B cell (primary cell): ENCODE data around the gene PLA2G4F. TPM values are rescaled to one million over a fixed set of nuclear protein-coding genes. Genes with fewer than 3 reads are reported as not detected.

ENCODE experiments used
- ATAC-seq: fragments of 200-7000 bp; cut with Tn5 transposase; one replicate; pipeline ENCODE4 v1.10.0; 2021; ENCODE audit warnings: low read depth, mild to moderate bottlenecking, moderate number of reproducible peaks, moderate library complexity
- CTCF ChIA-PET: fragments of 350-600 bp; sonication (Branson Sonifier 250); formaldehyde crosslinking; loops from one replicate; lab custom pipeline; 2021; ENCODE audit warnings: antibody characterized with exemption, inconsistent platforms; lab: Charles Lee
- POLR2A ChIA-PET: fragments of 350-600 bp; sonication (Branson Sonifier 250); formaldehyde crosslinking; loops from one replicate; lab custom pipeline; 2021; ENCODE audit warnings: antibody characterized with exemption; lab: Charles Lee
- DNase-seq: peaks from one replicate; pipeline ENCODE4 v3.0.0; 2013
- H2AFZ ChIP-seq: 2 replicates; pipeline ENCODE4 v1.6.1; 2012; ENCODE audit warnings: mild to moderate bottlenecking, low read depth, low read length; ENCODE audit not compliant: insufficient read depth, poor library complexity, severe bottlenecking
- H3K27ac ChIP-seq, 2 donors: 1 replicate in 1 of 2; 2 replicates in 1 of 2; pipeline ENCODE4 v1.5.1; 2012 to 2013; ENCODE audit warnings: low read length in 2 of 2, mild to moderate bottlenecking in 2 of 2, moderate library complexity in 1 of 2
- H3K27me3 ChIP-seq, 4 experiments: fragments of 200-600 bp in 1 of 4; sonication (generic) in 1 of 4; replicated peaks in 1 of 4; 1 replicate in 2 of 4; 2 replicates in 2 of 4; pipeline versions ENCODE4 v1.6.1 to v1.7.0; 2013 to 2016; ENCODE audit warnings: low read length in 3 of 4, mild to moderate bottlenecking in 2 of 4, mixed read lengths in 1 of 4, moderate library complexity in 1 of 4; ENCODE audit not compliant: insufficient read depth in 4 of 4, control insufficient read depth in 3 of 4; ENCODE audit errors: control extremely low read depth in 1 of 4
- H3K36me3 ChIP-seq, 2 experiments: replicated peaks in 1 of 2; 1 replicate in 1 of 2; 2 replicates in 1 of 2; pipeline versions ENCODE4 v1.6.1 to v1.7.1; 2013; ENCODE audit warnings: low read length in 1 of 2; ENCODE audit not compliant: insufficient read depth in 2 of 2, control insufficient read depth in 1 of 2; ENCODE audit errors: control extremely low read depth in 1 of 2, extremely low read depth in 1 of 2
- H3K4me1 ChIP-seq, 2 donors: fragments of 200-600 bp in 1 of 2; sonication (generic) in 1 of 2; 1 replicate in 1 of 2; 2 replicates in 1 of 2; pipeline versions ENCODE4 v1.5.1 to v1.6.1; 2013 to 2017; ENCODE audit warnings: low read length in 2 of 2; ENCODE audit not compliant: control insufficient read depth in 2 of 2, insufficient read depth in 2 of 2
- H3K4me2 ChIP-seq: replicated peaks from 2 replicates; pipeline ENCODE3; 2012; ENCODE audit warnings: mild to moderate bottlenecking, low read depth, low read length; ENCODE audit not compliant: poor library complexity, severe bottlenecking
- H3K4me3 ChIP-seq, 5 experiments: fragments of 200-600 bp in 1 of 5; sonication (generic) in 1 of 5; 1 replicate in 3 of 5; 2 replicates in 2 of 5; pipeline versions ENCODE4 v1.5.1 to v1.7.0; 2011 to 2016; ENCODE audit warnings: low read length in 4 of 5, mild to moderate bottlenecking in 4 of 5, low read depth in 2 of 5, control low read depth in 1 of 5, moderate library complexity in 1 of 5; ENCODE audit not compliant: insufficient read depth in 1 of 5; ENCODE audit errors: control extremely low read depth in 1 of 5, extremely low read depth in 1 of 5
- H3K79me2 ChIP-seq: fragments of 200-600 bp; sonication (generic); one replicate; pipeline ENCODE4 v1.6.0; 2016; ENCODE audit warnings: low read length; ENCODE audit not compliant: control insufficient read depth, insufficient read depth
- H3K9ac ChIP-seq: fragments of 200-600 bp; sonication (generic); 2 replicates; pipeline ENCODE4 v1.6.1; 2017; ENCODE audit warnings: mild to moderate bottlenecking, low read length, moderate library complexity
- H3K9me3 ChIP-seq, 3 donors: one replicate each; pipeline versions ENCODE4 v1.6.1 to v1.7.1; 2013; ENCODE audit warnings: low read length in 2 of 3; ENCODE audit not compliant: control insufficient read depth in 2 of 3, insufficient read depth in 1 of 3; ENCODE audit errors: control extremely low read depth in 1 of 3
- H4K20me1 ChIP-seq: 2 replicates; pipeline ENCODE4 v1.6.0; 2012; ENCODE audit warnings: mild to moderate bottlenecking, low read length; ENCODE audit not compliant: insufficient read depth, control insufficient read depth, poor library complexity, severe bottlenecking
- H3K27ac Mint-ChIP-seq: one replicate; pipeline ENCODE4 v1.8.0; 2021; ENCODE audit warnings: mixed read lengths
- H3K27me3 Mint-ChIP-seq: one replicate; pipeline ENCODE4 v1.8.0; 2021; ENCODE audit warnings: mixed read lengths
- H3K4me1 Mint-ChIP-seq: one replicate; pipeline ENCODE4 v1.8.0; 2021; ENCODE audit warnings: mixed read lengths
- H3K4me3 Mint-ChIP-seq: one replicate; pipeline ENCODE4 v1.8.0; 2021; ENCODE audit warnings: mixed read lengths
- H3K9me3 Mint-ChIP-seq: one replicate; pipeline ENCODE4 v1.8.0; 2022; ENCODE audit warnings: mixed read lengths; ENCODE audit not compliant: insufficient read depth
- EZH2 ChIP-seq: IDR thresholded peaks from 2 replicates; pipeline ENCODE4 v1.6.1; 2012; ENCODE audit warnings: borderline replicate concordance, low read depth, mild to moderate bottlenecking, moderate library complexity, low read length; ENCODE audit not compliant: insufficient read depth, poor library complexity, severe bottlenecking
- WGBS: methylation state at CpG from one replicate; pipeline ENCODE4 v1.1.5; 2013; ENCODE audit warnings: missing lambda C conversion rate; ENCODE audit not compliant: insufficient coverage; 5-methylcytosine and 5-hydroxymethylcytosine counted together
- intact Hi-C: fragments of 100-400 bp; cut with micrococcal nuclease; formaldehyde crosslinking; loops from one replicate; pipeline ENCODE4 v1.10.0; 2022
- polyA plus RNA-seq: library from polyadenylated mRNA; depleted of rRNA; stranded (reverse); fragments of >200 nt; gene quantifications from 2 replicates; pipeline ENCODE4 v1.2.3, GENCODE V29; 2012
- total RNA-seq, 2 donors: library from RNA; stranded (reverse); fragments of 120-200 nt in 1 of 2; gene quantifications; 1 replicate in 1 of 2; 2 replicates in 1 of 2; pipeline versions ENCODE4 v1.2.3 to v1.2.4, GENCODE V29; 2013 to 2022
- TF ChIP-seq, protein P1 (sequence below): fragments of 200-600 bp; IDR thresholded peaks from one replicate; pipeline ENCODE4 v1.8.0; 2022; ENCODE audit warnings: antibody characterized with exemption, mild to moderate bottlenecking

The PLA2G4F gene
- total and polyA plus RNA-seq, 2 donors (not counting 1 experiment from before 2014, with no cell fraction given) = not detected

DNA sequence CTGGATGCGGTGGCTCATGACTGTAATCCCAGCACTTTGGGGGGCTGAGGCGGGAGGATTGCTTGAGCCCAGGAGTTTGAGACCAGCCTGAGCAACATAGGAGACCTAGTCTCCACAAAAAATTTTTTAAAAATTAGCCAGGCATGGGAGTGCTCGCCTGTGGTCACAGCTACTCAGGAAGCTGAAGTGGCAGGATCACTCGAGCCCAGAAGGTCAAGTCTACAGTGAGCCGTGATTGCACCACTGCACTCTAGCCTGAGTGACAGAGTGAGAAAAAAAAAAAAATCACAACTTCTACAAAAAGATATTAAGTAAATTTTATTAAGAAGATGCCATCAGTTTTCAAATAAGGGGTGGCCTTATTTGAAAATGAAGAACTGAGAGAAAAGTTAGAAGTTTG, 50.1 kb downstream of the PLA2G4F start:
- Mint-ChIP-seq H3K9me3 (no peaks in the 10 kb centered on the region), H3K4me3 (no peak overlapping the region), H3K27ac (no peak overlapping the region), H3K4me1 (peaks cover 10% of the 10 kb centered on the region), H3K27me3 (peaks cover 26% of the 10 kb centered on the region)
- POLR2A ChIA-PET = no interaction called here
- H4K20me1 ChIP-seq = no peaks in the 10 kb centered on the region
- H3K4me3 ChIP-seq = no peak overlapping the region
- H3K9ac ChIP-seq = no peak overlapping the region
- intact Hi-C loops = no loop called here
- no peak overlapping the region for H2AFZ ChIP-seq
- no peaks in the 10 kb centered on the region for H3K36me3 ChIP-seq
- no peaks in the 10 kb centered on the region for H3K79me2 ChIP-seq
- CTCF ChIA-PET = interaction anchor here (0.7 kb wide), 1 partner anchor 40 kb away, joined by 3 read pairs; no protein-coding TSS in a partner anchor
- no peak overlapping the region for H3K27ac ChIP-seq
- peaks cover 4 to 11% of the 10 kb centered on the region in 2 donors for H3K4me1 ChIP-seq
- no peaks in the 10 kb centered on the region for H3K9me3 ChIP-seq
- ATAC-seq (no peak), DNase-seq (no peak)
- no peak overlapping the region for H3K4me2 ChIP-seq
- H3K27me3 ChIP-seq = no peaks in the 10 kb centered on the region
- 52% methylated on average over 4 of the region's 5 CpGs for WGBS
- TF ChIP-seq, protein P1, sequence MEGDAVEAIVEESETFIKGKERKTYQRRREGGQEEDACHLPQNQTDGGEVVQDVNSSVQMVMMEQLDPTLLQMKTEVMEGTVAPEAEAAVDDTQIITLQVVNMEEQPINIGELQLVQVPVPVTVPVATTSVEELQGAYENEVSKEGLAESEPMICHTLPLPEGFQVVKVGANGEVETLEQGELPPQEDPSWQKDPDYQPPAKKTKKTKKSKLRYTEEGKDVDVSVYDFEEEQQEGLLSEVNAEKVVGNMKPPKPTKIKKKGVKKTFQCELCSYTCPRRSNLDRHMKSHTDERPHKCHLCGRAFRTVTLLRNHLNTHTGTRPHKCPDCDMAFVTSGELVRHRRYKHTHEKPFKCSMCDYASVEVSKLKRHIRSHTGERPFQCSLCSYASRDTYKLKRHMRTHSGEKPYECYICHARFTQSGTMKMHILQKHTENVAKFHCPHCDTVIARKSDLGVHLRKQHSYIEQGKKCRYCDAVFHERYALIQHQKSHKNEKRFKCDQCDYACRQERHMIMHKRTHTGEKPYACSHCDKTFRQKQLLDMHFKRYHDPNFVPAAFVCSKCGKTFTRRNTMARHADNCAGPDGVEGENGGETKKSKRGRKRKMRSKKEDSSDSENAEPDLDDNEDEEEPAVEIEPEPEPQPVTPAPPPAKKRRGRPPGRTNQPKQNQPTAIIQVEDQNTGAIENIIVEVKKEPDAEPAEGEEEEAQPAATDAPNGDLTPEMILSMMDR = no peak
- TF ChIP-seq EZH2 = no peak

DNA sequence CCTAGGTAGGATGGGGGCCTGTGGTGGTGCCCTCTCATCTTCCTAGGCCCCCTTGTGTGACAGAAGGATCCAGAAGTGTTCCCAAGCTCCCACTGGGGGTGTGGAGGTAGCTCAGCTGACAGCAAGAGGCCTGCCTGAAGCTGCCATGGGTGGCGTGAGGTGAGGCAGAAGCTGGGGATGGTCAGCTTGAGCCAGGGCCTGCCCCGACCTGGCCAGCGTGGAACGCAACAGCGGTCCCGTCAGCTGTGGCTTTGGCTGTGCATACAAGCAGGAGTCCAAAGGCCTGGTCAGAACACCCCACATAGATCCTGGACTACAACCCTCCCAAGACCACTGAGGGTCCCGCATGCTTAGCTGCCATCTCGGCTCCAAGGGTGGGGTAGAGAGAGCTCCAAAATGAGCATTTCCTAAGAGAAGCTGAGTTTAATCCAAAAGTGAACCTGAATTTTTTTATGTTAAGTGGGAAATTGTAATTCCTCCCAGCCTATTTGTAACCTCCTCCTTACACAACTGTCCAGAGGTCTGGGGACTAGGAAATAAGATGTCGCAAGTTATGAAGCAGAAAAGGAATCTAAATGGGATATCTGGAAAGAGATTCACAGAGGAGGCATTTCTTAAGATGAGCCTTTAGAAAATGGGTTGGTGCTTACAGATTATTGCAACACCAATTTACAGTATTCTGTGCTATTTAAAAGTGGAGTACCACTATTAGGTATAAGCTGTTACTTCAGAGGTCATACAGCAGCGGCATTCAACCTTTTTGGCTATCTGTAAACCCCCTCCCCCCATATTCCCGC, 52.1 kb downstream of the PLA2G4F start:
- no peak for ATAC-seq
- Histone ChIP-seq H4K20me1 (no peaks in the 10 kb centered on the region), H3K27ac (no peak overlapping the region), H3K9me3 (no peaks in the 10 kb centered on the region), H3K27me3 (peaks cover 0 to 4% (median 0%) of the 10 kb centered on the region in 4 experiments), H3K4me3 (no peak overlapping the region), H3K4me1 (peaks cover 4 to 11% of the 10 kb centered on the region in 2 donors), H3K4me2 (no peak overlapping the region), H3K79me2 (no peaks in the 10 kb centered on the region), H3K9ac (no peak overlapping the region), H3K36me3 (no peaks in the 10 kb centered on the region), H2AFZ (no peak overlapping the region)
- no peak overlapping the region for H3K4me3 Mint-ChIP-seq
- WGBS = 100% methylated on average over 1 of the region's 11 CpGs
- ChIA-PET CTCF (no interaction called here), POLR2A (no interaction called here)
- intact Hi-C loops = no loop called here
- no peak for DNase-seq
- H3K27me3 Mint-ChIP-seq = peaks cover 22% of the 10 kb centered on the region
- peaks cover 10% of the 10 kb centered on the region for H3K4me1 Mint-ChIP-seq
- H3K9me3 Mint-ChIP-seq = no peaks in the 10 kb centered on the region
- no peak overlapping the region for H3K27ac Mint-ChIP-seq
- TF ChIP-seq EZH2 = no peak
- TF ChIP-seq, protein P1 = no peak
